ENCODE data around the gene BEX3.
"Not testable (repeated sequence)": the region's sequence is repeated elsewhere in the genome, so short reads cannot be mapped to it uniquely, and the experiment has no call there.

BEX3 gene

GRCh38 chrX:103376118-103376978 lies at the start of gene BEX3:
Gene BEX3 (plus strand): TSS chrX:103376538. CDS start chrX:103377522, 984 bp downstream.
- peak; percentile 66 for DNase-seq

DNA sequence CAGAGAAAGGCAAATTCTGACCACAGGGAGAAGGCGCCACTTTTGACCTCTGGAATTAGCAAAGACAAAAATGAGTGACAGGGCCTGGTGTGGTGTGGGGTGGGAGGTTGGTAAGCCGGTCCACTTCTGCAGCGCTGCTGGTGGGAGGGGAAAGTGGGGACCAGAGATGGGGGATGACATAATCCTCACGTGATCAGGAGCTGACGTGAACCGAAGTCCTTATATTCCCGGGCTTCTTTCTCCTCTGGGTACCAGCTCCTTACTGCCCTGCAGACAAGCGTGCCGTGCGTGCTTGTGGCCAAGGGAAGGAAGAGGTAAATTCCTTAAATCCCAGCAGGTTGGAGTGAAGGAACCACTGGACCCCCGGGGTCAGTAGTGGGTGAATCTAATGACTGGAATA lies 46.3 kb upstream of the BEX3 start, which contains the start of gene TCEAL7:
Gene TCEAL7 (plus strand): TSS at position 249 of the 400 bp plus-strand sequence. CDS start 1,165 bp downstream, outside the sequence.
- no peak for DNase-seq

- DNase-seq, result no peak
Observed at GRCh38 chrX:103330681-103331288, 45.6 kb upstream of the BEX3 start.

- DNase-seq, result no peak
Observed at GRCh38 chrX:103338663-103339062, 37.7 kb upstream of the BEX3 start.

GRCh38 chrX:103343105-103343504 lies 33.2 kb upstream of the BEX3 start:
- peak; percentile 44 for DNase-seq

DNA sequence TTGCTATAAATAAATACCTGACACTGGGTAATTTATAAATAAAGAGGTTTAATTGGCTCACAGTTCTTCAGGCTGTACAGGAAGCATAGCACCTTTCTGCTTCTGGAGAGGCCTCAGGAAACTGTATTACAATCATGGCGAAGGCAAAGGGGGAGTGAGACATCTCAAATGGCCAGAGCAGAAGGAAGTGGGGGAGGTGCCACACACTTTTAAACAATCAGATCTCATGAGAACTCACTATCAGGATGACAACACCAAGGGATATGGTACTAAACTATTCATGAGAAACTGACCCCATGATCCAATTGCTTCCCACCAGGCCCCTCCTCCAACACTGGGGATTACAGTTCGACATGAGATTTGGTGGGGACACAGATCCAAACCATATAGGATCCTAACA lies 31.7 kb upstream of the BEX3 start:
- DNase-seq, result no peak

GRCh38 chrX:103347682-103348397 lies 28.5 kb upstream of the BEX3 start:
- DNase-seq, result no peak

DNA sequence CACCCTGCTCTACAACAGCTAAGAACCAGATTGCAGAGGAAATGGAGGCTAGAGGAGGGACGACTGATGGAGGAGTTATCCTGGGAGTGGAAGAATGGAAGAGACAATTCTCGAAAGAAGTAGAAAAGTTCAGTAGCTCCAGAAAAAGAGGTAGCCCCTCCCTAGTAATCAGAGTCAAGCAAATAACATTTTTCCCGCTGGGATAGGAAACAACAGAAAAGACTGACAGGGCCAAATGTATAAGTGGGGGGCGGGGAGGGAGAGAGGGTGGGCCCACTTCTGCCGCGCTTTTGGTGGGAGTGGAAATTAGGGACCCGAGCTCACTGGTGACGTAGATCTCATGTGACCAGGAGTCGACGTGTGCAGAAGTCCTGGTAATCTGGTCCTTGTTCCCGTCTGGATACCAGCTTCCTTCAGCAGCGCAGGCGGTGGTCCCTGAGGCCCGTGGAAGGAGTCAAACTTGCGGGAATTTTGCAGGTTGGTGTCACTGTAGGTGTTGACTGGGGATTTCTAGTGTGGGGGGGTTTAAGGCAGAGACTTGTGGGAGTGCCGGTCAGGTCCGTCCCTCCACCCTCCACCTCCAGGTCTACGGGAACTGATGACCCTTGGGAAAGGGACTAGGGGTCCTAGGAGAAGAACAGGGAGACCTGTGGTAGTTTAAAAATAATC lies 20.1 kb upstream of the BEX3 start, which contains the start of gene TCEAL9:
Gene TCEAL9 (plus strand): TSS at position 377 of the 669 bp plus-strand sequence. CDS start 1,179 bp downstream, outside the sequence.
- peak; percentile 40 for DNase-seq

DNA sequence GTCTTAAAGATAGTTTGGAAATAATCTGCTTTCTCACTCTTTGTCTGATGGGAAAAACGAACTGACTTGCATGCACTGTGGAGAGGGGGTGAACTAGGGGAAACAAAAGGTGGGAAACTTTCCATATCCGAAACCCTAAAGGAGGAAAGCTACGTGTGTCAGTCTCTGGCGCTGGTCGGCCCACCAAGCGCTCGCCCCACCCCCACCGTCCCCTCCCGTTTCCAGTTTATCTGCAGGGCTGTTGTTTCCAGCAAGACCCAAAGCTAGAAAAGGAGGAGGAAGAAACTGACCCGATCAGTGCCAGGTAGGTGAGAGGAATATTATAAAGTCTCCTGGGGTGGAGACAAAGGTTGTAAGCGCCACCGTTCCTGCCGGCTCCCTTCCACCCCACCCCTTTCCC lies 19.5 kb upstream of the BEX3 start:
- no peak for DNase-seq

GRCh38 chrX:103357871-103358270 lies 18.5 kb upstream of the BEX3 start:
- no peak for DNase-seq

DNA sequence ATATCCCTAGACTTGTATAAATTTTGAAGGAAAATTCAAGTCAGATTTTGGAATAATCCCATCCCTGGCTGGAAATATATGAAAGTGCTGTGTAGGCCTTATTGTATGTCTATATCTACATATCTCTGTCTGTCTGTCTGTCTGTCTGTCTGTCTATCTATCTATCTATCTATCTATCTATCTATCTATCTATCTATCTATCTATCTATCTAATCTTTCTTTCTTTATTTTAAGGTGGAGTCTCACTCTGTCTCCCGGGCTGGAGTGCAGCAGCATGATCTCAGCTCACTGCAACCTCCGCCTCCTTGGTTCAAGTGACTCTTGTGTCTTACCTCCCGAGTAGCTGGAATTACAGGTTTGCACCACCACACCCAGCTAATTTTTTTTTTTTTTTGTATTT lies 16.7 kb upstream of the BEX3 start:
- DNase-seq, result not testable (repeated sequence)

DNA sequence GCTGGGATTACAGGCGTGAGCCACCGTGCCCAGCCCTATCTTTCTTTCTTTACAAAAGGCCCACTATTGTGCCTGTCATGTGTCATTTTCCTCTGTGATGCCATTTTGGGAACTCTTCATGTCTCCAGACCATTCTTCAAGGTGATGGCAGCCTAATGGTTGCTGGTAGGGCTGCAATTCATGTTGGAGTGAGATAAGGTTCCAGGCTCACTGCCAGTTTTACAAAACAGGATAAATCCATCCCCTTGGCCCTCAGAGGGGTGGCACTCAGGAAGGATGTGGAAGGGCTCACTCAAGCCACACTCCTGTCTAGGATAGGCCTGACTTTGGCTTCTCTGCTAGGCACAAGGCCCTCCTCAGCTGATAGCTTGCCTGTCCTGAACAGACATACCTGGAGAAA lies 16.2 kb upstream of the BEX3 start:
- DNase-seq, result no peak

DNA sequence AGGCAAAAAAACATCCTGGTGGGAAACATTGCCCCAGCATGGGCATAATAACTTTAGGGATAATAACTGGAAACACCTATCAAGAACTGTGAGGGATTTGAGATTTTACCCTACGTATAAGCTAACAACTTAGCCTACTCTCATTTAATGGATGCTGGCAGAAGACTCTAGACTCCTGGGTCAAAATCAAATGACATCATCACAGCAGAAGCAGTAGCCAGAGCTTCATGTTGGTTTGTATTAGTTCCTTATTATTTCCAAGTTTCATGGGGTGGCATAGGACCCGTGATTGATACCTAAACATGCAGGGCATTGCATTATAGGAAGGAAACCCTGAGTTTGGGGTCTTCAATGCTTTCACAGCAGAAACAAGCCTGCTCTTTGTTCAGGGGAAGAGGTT lies 15.4 kb upstream of the BEX3 start:
- no peak for DNase-seq

- no peak for DNase-seq
Observed at GRCh38 chrX:103361798-103362197, 14.5 kb upstream of the BEX3 start.

DNA sequence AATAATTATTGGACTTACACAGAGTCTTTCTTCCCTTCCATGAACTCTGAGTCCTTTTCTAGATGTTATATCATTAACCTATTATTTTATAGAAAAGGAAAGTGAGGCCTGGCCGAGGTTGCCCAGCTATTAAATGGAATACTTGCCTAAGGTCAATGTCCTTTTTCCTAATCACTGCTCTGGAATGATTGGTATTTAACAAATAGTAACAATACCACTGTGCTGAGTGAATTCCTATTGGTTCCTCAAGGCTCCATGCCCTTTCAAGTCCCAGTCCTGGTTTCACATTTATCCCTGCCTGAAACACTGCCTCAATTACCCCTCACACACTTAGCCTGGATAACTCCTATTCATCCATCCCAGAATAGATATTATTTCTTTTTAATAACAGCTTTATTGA lies 13.9 kb upstream of the BEX3 start:
- DNase-seq, result no peak

DNA sequence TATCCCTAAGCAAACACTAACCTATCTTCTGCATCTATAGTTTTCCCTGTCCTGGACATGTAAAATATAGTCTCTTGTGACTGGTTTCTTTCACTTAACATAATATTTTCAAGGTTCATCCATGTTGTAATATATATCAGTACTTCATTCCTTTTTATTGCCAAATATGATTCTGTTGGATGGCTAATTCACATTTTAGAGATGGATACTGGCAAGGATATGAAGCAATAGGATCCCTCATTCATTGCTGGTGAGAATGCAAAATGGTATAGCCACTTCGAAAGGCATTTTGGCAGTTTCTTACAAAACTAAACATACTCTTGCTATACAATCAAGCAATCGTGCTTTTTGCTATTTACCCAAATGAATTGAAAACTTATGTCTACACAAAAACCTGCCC lies 13.3 kb upstream of the BEX3 start:
- no peak for DNase-seq

- no peak for DNase-seq
Observed at GRCh38 chrX:103367502-103367901, 8.8 kb upstream of the BEX3 start.

DNA sequence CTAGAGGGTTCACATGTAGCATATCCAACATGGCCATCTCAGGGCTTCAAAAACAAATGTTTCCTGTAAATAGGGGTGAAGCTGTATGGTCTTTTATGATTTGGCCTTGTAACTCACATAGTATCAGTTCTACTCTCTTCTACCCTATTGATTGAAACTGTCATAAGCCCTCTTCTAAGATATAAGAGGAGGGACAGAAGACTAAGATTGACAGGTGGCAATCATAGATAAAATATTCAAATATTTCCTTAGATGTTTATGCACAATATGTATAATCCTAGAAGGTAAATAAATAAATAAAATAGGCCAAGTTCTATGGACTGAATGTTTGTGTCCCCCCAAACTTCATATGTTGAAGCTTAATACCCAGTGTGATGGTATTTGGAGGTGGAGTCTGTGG lies 6.9 kb upstream of the BEX3 start:
- no peak for DNase-seq

DNA sequence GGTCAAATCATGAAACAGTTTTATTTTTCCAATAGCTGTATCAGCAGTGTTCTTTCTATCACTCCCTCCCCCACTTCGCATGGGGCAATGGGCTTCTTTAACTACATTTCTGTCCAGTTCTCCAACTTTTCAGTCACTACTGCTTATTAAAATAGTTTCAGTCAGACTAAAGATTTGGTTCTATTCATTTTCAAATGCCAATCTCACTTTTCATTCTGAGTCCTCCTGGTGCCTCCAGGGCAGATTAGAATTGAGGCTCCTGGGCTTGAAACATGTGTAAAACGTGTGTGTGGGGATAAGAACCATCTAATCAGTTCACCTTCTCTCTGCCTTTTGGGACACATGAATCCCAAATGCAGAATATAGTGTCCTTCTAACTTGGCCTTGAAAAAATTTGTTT lies 3.5 kb upstream of the BEX3 start:
- DNase-seq, result no peak

GRCh38 chrX:103373581-103373980 lies 2.8 kb upstream of the BEX3 start:
- DNase-seq, result no peak

DNA sequence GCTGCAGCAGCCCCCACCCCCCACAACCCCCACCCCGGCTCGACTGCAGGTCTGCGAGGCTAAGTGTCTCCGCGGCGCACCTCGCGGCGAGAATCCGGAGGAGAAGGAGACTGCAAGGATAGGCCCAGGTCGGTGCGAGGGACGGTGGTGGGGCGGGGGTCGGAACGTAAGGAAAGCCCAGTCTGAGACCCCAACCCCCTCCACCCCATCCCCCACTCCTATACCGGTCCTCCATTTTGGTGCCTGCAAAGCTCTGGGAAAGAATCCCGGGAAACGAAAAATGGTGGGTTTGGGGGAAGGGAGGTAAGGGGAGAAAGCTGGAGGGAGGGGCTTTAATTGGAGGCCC lies 614 bp downstream of the BEX3 start:
- DNase-seq, result no peak

DNA sequence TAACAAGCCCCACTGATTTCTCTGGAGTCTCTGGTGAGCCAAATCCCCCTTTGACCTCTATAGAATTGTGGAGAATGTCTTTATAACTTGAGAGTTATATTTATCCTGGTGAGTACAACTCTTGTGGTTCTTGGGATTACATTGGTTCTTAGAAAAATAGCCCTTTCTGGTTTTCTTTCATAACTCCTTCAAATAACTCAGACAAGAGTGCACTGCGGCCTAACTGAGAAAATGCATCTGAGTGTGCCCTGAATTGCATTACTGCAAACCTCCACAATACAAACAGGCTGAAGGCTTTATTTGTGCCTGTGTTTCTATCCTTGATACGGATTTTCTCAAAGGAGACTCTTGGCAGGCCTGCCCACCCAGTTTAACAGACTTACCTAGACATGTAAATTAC lies 2.7 kb downstream of the BEX3 start:
- no peak for DNase-seq

GRCh38 chrX:103382877-103383276 lies 6.5 kb downstream of the BEX3 start:
- DNase-seq, result no peak
